ENCODE results near the gene COL4A2.

COL4A2 gene

DNA sequence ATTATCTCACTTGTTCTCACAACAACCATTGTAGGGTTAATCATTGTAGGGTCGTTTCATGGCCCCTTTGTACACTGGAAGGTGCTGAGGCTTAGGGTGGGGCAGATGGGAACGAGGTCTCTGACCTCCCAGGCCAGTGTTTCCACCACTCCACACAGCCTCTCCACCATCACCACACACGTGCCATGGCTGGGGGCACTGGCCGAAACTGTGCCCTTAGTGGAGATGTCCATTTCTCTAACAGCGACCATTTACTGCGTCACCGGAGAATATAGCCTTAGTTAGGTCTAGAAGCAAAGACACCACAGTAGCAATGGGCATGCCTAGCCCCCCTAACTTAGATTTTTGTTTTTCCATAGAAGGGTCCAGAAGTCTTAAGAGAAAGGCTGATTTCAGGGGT lies 36.6 kb upstream of the COL4A2 start:
- no peak for DNase-seq (ENCODE audit: low read depth, low spot score)
- H3K4me3 ChIP-seq (ENCODE audit: low read length): no peak overlapping the region

GRCh38 chr13:110271313-110271712 lies 35.8 kb upstream of the COL4A2 start:
- no peak overlapping the region for H3K4me3 ChIP-seq (ENCODE audit: low read length)
- DNase-seq (ENCODE audit: low read depth, low spot score): no peak

GRCh38 chr13:110272227-110272626 lies 34.9 kb upstream of the COL4A2 start:
- no peak overlapping the region for H3K4me3 ChIP-seq (ENCODE audit: low read length)
- no peak for DNase-seq (ENCODE audit: low read depth, low spot score)

- H3K4me3 ChIP-seq (ENCODE audit: low read length): no peak overlapping the region
- DNase-seq (ENCODE audit: low read depth, low spot score): no peak
Measured at GRCh38 chr13:110272651-110273050, 34.4 kb upstream of the COL4A2 start.

- H3K4me3 ChIP-seq (ENCODE audit: low read length): no peak overlapping the region
- DNase-seq (ENCODE audit: low read depth, low spot score): no peak
Measured at GRCh38 chr13:110273254-110273653, 33.8 kb upstream of the COL4A2 start.

DNA sequence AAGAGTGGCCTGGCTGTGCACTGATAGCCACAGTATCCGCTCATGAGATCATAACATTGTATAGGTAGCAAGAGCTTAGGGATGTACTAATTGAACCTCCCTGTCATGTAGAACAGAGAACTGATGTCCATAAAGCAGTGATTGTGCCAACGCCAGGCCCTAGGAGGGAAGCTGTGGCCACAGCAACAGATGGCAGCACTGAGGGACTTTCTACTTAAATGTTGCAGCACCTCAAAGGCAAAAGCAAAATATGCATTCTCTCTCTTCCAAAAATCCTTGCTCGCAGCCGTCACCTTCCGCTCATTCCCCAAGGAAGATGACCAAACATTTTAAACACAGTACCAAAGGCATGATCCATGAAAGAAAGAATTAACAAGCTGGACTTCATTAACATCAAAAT lies 32.4 kb upstream of the COL4A2 start:
- DNase-seq (ENCODE audit: low read depth, low spot score): no peak
- H3K4me3 ChIP-seq (ENCODE audit: low read length): no peak overlapping the region

DNA sequence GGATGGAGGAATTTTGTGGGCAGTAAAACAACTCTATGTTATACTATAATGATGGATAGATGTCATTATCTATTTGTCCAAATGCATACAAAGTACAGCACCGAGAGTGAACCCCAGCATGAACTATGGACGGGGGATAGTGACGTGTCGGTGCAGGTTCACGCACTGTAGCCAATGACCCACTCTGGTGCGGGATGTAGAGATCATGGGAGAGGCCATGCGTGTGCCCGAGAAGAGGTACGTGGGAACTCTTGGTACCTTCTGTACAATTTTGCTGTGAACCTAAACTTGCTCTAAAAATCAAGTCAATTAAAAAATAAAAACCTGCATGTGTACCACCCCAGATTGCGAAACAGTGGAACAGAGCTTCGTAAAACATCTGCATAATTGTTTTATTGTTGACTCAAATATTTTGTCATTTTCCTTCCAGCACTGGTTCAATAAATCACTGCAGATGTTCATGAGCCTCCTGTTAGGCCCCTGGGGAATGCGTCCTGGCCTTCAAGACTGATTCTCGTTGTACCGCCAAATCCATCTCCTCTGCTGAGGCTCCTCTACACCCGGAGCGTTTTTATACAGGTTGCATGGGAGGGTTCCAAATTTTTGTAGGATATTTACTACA lies 31.0 kb upstream of the COL4A2 start:
- no peak for DNase-seq (ENCODE audit: low read depth, low spot score)
- no peak overlapping the region for H3K4me3 ChIP-seq (ENCODE audit: low read length)

- no peak for DNase-seq (ENCODE audit: low read depth, low spot score)
Measured at GRCh38 chr13:110276553-110276950, 30.5 kb upstream of the COL4A2 start.

DNA sequence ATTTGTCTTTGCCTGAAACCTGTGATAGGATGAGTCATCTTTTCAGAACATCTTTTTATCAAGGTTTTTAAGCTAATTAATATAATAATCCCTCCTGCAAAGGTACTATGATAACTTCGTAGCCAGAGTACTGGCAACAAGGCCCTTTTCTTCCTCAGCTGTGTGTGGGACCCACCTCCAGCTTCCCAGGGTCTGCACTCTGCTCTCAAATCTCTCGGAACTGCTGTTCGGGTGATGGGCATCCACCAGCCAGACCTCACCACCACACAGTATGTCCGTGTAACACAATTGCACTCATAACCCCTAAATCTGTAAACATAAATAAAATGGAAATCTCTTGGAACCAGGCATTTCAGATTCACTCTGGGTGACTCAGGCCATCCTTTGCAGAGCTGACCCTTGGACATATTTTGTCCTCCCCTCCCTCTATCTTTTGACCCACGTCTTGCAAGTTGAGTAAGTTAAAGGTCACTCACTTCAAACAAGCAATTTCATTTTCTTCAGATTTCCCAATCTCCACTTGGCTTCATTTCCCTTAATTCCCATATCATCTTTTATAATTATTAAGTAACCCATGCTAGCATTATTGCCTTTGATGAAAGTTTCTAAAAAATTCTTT lies 29.6 kb upstream of the COL4A2 start:
- no peak overlapping the region for H3K4me3 ChIP-seq (ENCODE audit: low read length)
- DNase-seq (ENCODE audit: low read depth, low spot score): no peak

More at GRCh38 chr13:110276553-110276950, 30.5 kb upstream of the COL4A2 start:
- no peak overlapping the region for H3K4me3 ChIP-seq (ENCODE audit: low read length)

DNA sequence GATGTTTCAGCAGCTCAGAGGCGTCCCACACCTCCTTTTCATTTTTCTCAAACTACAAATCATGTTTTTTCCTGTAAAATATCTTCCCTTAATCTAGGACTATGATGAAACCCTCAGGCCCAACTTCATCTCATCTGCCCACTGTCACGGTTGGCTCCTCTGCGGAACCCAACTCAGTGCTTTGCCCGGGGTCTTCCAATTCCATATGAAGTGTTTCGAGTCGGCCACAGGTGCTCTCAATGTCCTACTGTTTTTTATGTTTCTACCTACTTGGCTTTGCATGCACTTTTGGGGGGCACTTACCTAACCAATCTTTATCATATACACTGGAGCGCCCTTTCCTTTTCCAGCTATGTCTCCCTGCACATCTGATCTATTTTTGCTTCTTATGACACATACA lies 28.2 kb upstream of the COL4A2 start:
- no peak overlapping the region for H3K4me3 ChIP-seq (ENCODE audit: low read length)
- DNase-seq (ENCODE audit: low read depth, low spot score): no peak

GRCh38 chr13:110279684-110280083 lies 27.4 kb upstream of the COL4A2 start:
- no peak overlapping the region for H3K4me3 ChIP-seq (ENCODE audit: low read length)
- no peak for DNase-seq (ENCODE audit: low read depth, low spot score)

DNA sequence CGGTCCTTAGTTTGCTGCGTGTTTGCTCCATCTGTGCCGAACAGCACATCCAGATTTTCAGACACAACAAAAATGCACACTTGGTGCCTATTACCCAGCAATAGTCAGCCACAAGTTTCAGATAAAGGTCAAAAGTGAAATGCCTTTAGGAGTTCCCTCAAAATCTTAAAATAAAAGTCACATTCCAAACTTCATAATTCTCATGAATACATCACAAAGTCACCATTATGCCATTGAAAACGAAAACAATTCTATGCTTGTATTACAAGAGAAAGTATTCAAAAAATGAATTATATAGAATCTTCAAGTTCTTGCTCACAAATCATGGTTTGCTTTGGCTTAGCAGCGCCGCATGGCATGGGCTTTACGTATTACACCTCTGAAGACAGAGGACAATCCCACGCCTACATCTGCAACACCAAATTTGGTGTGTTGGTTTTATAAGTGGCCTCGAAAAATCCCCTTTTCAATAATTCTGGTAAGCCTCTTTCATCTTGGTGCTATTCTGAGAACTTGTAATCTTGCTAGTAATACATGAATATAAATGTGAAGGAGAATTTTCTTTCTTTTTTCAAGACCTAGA lies 26.8 kb upstream of the COL4A2 start:
- H3K4me3 ChIP-seq (ENCODE audit: low read length): no peak overlapping the region

DNA sequence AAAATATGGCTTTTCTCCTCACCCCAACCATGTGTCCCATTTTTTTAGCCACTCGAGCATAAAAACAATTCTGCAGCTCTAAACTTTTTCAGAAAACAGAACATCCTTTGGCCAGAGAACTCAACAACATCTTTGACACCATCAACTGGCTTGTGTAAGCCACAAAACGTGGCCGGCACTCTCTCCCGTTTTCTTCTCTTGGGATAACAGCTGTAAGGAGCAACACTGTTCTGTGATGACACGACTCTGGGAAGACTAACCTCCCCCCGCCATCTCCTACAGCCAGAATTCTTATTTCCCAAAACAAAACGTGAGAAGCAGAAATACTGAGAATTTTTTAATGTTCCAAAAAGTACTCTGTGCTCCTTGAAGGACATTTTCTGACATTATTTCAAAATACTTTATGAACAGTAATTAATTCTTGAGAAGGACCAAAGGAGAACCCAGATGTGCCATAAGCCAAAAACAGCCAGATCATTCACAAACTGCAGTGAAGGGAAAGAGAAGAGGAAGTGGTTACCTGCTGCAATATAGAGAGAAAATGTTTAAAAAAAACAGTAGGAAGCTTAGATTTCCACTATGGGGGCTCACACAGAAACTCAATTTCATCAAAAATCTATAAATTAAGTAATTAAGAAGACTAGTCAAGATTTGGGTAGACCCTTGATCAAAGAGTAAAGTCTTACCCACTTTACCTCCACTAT lies 25.9 kb upstream of the COL4A2 start:
- no peak overlapping the region for H3K4me3 ChIP-seq (ENCODE audit: low read length)
- DNase-seq (ENCODE audit: low read depth, low spot score): no peak

More for the DNA sequence above, 26.8 kb upstream of the COL4A2 start:
- DNase-seq (ENCODE audit: low read depth, low spot score): no peak

DNA sequence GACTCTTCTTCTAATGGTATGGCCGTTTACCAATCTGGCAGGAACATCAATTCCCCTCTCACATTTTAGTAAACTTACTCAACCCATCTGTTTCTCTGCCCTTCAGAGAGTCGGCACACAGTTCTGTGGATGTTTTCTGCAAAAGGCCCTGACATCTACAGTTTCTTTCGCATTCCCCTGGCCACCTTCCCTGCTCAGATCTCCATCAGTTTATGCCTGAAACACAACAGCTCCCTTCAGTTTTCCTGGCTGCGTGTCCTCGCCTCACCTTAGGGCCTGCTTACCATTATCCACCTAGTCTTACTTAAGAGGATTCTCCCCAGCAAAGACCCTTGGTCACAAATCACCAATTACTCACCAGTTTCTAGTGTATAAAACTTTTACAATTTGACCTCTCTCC lies 25.3 kb upstream of the COL4A2 start:
- DNase-seq (ENCODE audit: low read depth, low spot score): no peak
- no peak overlapping the region for H3K4me3 ChIP-seq (ENCODE audit: low read length)

GRCh38 chr13:110282316-110282841 lies 24.7 kb upstream of the COL4A2 start:
- no peak for DNase-seq (ENCODE audit: low read depth, low spot score)
- H3K4me3 ChIP-seq (ENCODE audit: low read length): no peak overlapping the region

GRCh38 chr13:110283736-110284517 lies 23.2 kb upstream of the COL4A2 start:
- no peak overlapping the region for H3K4me3 ChIP-seq (ENCODE audit: low read length)
- no peak for DNase-seq (ENCODE audit: low read depth, low spot score)

DNA sequence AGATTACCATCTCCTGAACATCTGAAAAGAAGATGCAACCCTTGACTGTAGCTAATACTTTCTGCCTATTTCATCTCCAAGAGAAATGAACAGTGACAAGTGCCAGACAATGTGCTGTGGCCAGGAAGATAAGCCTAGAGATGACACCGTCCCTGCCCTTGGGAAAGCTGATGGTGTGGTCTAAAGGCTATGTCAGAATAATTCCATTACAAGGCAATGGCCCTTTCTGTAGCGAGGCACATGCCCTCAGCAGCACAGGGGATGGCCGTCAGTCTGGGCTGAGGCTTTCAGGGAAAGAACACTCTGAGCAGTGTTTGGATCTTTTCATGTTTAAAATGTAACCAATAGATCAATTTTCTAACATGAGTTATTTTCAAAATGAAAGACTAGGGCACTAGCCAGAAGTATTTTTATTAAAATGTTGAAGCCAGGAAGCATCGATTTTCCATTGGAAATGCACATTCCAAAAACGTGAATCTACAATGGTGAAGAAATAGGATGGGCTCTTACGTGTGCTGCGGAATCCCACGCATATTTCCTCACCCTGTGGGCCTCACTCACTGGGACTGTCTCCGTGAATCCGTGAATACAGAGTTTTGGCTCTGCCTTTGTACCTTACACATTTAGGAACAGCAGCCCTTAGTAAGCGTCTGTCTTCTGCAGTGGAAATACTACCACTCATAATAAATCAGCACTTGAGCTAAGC lies 22.2 kb upstream of the COL4A2 start:
- no peak overlapping the region for H3K4me3 ChIP-seq (ENCODE audit: low read length)
- DNase-seq (ENCODE audit: low read depth, low spot score): no peak

DNA sequence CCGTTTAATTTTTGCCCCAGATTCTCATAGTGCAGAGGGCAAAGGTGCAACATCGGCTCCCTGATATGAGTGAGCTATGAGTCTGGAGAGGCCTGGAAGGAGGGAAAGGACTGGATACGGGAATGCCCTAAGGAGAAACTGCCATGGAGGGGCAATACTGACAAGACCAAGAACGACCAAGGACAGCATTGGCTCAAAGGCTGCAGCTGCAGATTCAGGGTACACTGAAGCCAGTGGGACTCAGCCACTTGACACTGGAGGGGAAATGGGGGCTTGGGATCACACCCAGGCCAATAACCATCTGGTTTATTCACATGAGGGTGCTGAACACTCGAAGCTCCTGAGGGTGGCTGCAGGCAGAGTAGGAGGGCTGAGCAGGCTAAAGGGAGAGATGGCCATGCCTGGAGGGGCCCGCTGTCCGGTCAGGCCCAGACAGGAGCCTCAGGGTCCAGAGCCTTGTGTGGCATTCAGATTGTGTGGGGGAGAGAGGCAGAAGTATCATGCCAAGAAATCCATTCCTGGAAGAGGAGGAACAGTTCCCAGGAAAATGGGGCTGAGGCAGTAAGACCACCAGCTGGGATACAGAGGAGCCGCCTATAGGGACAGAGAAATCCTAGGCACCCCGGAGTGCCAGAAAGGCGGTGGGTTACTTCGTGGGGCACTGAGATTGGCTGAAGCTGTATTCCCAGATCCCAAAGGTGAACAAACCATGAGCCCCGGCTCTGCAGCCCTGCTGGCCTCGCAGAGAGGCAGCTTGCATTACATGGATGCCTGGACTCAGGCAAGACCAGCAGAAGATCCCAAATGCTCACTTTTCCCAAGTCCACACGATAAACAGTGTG lies 20.9 kb upstream of the COL4A2 start:
- DNase-seq (ENCODE audit: low read depth, low spot score): no peak
- no peak overlapping the region for H3K4me3 ChIP-seq (ENCODE audit: low read length)
